H9 (cell line): Measurements from ENCODE around the gene TRPM8. TPM values are rescaled to one million over a fixed set of nuclear protein-coding genes. Genes with fewer than 3 reads are reported as not detected.

ENCODE experiments used
- DNase-seq: peaks from one replicate; pipeline ENCODE4 v3.0.0-alpha.2; 2017
- H2AFZ ChIP-seq: one replicate; pipeline ENCODE4 v1.6.1; 2013; ENCODE audit warnings: mild to moderate bottlenecking, low read length, control low read depth, moderate library complexity
- H2AK5ac ChIP-seq: 2 replicates; pipeline ENCODE4 v1.6.1; 2013; ENCODE audit warnings: low read length, control low read depth, mixed read lengths; ENCODE audit not compliant: insufficient read length
- H2BK120ac ChIP-seq: one replicate; pipeline ENCODE4 v1.6.1; 2013; ENCODE audit warnings: low read depth, mild to moderate bottlenecking, low read length, control low read depth, inconsistent platforms; ENCODE audit not compliant: poor library complexity, severe bottlenecking
- H2BK12ac ChIP-seq: 2 replicates; pipeline ENCODE4 v1.6.1; 2013; ENCODE audit warnings: low read length, control low read depth, mixed read lengths, low read depth; ENCODE audit not compliant: insufficient read length
- H2BK15ac ChIP-seq: 2 replicates; pipeline ENCODE4 v1.6.1; 2013; ENCODE audit warnings: low read depth, low read length, control low read depth
- H2BK20ac ChIP-seq: one replicate; pipeline ENCODE4 v1.6.1; 2013; ENCODE audit warnings: low read depth, mild to moderate bottlenecking, low read length, control low read depth, inconsistent platforms; ENCODE audit not compliant: poor library complexity, severe bottlenecking
- H2BK5ac ChIP-seq: 2 replicates; pipeline ENCODE4 v1.6.1; 2013; ENCODE audit warnings: low read length, control low read depth, mixed read lengths; ENCODE audit not compliant: insufficient read length
- H3K14ac ChIP-seq: 2 replicates; pipeline ENCODE4 v1.6.1; 2013; ENCODE audit warnings: low read length, control low read depth; ENCODE audit not compliant: insufficient read depth
- H3K18ac ChIP-seq: 2 replicates; pipeline ENCODE4 v1.6.1; 2013; ENCODE audit warnings: low read depth, mild to moderate bottlenecking, mixed read lengths, low read length, control low read depth; ENCODE audit not compliant: insufficient read length
- H3K23ac ChIP-seq: 2 replicates; pipeline ENCODE4 v1.6.1; 2013; ENCODE audit warnings: low read length, control low read depth, mixed read lengths, low read depth; ENCODE audit not compliant: insufficient read length
- H3K23me2 ChIP-seq: 2 replicates; pipeline ENCODE4 v1.6.1; 2013; ENCODE audit warnings: low read depth, mild to moderate bottlenecking, mixed read lengths, low read length, control low read depth; ENCODE audit not compliant: insufficient read length, poor library complexity, severe bottlenecking
- H3K27ac ChIP-seq: 2 replicates; pipeline ENCODE4 v1.5.1; 2013; ENCODE audit warnings: low read length, control low read depth, mixed read lengths, low read depth; ENCODE audit not compliant: insufficient read length
- H3K27me3 ChIP-seq: 2 replicates; pipeline ENCODE4 v1.6.1; 2013; ENCODE audit warnings: low read length, control low read depth, inconsistent platforms; ENCODE audit not compliant: insufficient read depth
- H3K4ac ChIP-seq: 2 replicates; pipeline ENCODE4 v1.6.1; 2013; ENCODE audit warnings: low read depth, mild to moderate bottlenecking, control low read depth, inconsistent platforms, low read length, moderate library complexity
- H3K4me1 ChIP-seq: 2 replicates; pipeline ENCODE4 v1.6.1; 2013; ENCODE audit warnings: low read length, control low read depth, inconsistent platforms; ENCODE audit not compliant: insufficient read depth
- H3K4me2 ChIP-seq: 2 replicates; pipeline ENCODE4 v1.6.1; 2013; ENCODE audit warnings: low read length, control low read depth, mixed read lengths; ENCODE audit not compliant: insufficient read length, insufficient read depth
- H3K56ac ChIP-seq: 2 replicates; pipeline ENCODE4 v1.6.1; 2013; ENCODE audit warnings: low read depth, mild to moderate bottlenecking, mixed read lengths, low read length, control low read depth; ENCODE audit not compliant: insufficient read length
- H3K79me1 ChIP-seq: 2 replicates; pipeline ENCODE4 v1.6.1; 2013; ENCODE audit warnings: low read depth, mild to moderate bottlenecking, moderate library complexity, low read length, control low read depth, inconsistent platforms; ENCODE audit not compliant: insufficient read depth, poor library complexity, severe bottlenecking
- H3K79me2 ChIP-seq: 2 replicates; pipeline ENCODE4 v1.6.1; 2013; ENCODE audit warnings: low read length, control low read depth, inconsistent platforms; ENCODE audit not compliant: insufficient read depth
- H3K9ac ChIP-seq: 2 replicates; pipeline ENCODE4 v1.6.1; 2013; ENCODE audit warnings: low read length, control low read depth, mixed read lengths; ENCODE audit not compliant: insufficient read length; ENCODE audit errors: extremely low read depth
- H3K9me3 ChIP-seq: one replicate; pipeline ENCODE4 v1.6.1; 2013; ENCODE audit warnings: low read depth, low read length, inconsistent platforms; ENCODE audit not compliant: control insufficient read depth
- H3T11ph ChIP-seq: one replicate; pipeline ENCODE4 v1.6.1; 2013; ENCODE audit warnings: mild to moderate bottlenecking, low read length, control low read depth, inconsistent platforms
- H4K20me1 ChIP-seq: one replicate; pipeline ENCODE4 v1.6.1; 2013; ENCODE audit not compliant: control insufficient read depth, insufficient read length, insufficient read depth
- H4K5ac ChIP-seq: 2 replicates; pipeline ENCODE4 v1.6.1; 2013; ENCODE audit warnings: low read depth, mild to moderate bottlenecking, mixed read lengths, low read length, control low read depth; ENCODE audit not compliant: insufficient read length
- H4K8ac ChIP-seq: replicated peaks from 2 replicates; pipeline ENCODE4 v1.6.1; 2013; ENCODE audit warnings: low read length, control low read depth, mixed read lengths, low read depth; ENCODE audit not compliant: insufficient read length
- H4K91ac ChIP-seq: 2 replicates; pipeline ENCODE4 v1.6.1; 2013; ENCODE audit warnings: low read depth, mild to moderate bottlenecking, moderate library complexity, mixed read lengths, low read length, control low read depth; ENCODE audit not compliant: insufficient read length
- H3K27ac Mint-ChIP-seq, 3 experiments: 2 replicates in 2 of 3; 3 replicates in 1 of 3; pipeline ENCODE4 v1.8.0; 2020 to 2021; ENCODE audit warnings: mixed read lengths in 3 of 3, mild to moderate bottlenecking in 1 of 3, moderate library complexity in 1 of 3
- H3K27me3 Mint-ChIP-seq: 2 replicates; pipeline ENCODE4 v1.8.0; 2021; ENCODE audit warnings: low read depth, mild to moderate bottlenecking, moderate library complexity, mixed read lengths
- H3K36me3 Mint-ChIP-seq, 3 experiments: 2 replicates in 2 of 3; 3 replicates in 1 of 3; pipeline ENCODE4 v1.8.0; 2020 to 2021; ENCODE audit warnings: low read depth in 3 of 3, mixed read lengths in 3 of 3; ENCODE audit not compliant: insufficient read depth in 1 of 3
- H3K4me1 Mint-ChIP-seq, 2 experiments: 2 replicates each; pipeline ENCODE4 v1.8.0; 2020; ENCODE audit warnings: mixed read lengths in 2 of 2
- H3K4me3 Mint-ChIP-seq, 2 experiments: 2 replicates in 1 of 2; 3 replicates in 1 of 2; pipeline ENCODE4 v1.8.0; 2020 to 2021; ENCODE audit warnings: mild to moderate bottlenecking in 2 of 2, mixed read lengths in 2 of 2, moderate library complexity in 1 of 2
- H3K9me3 Mint-ChIP-seq, 2 experiments: 2 replicates in 1 of 2; 3 replicates in 1 of 2; pipeline ENCODE4 v1.8.0; 2020; ENCODE audit warnings: mild to moderate bottlenecking in 2 of 2, mixed read lengths in 2 of 2, moderate library complexity in 1 of 2
- CTCF ChIP-seq: fragments of 200-600 bp; sonication (generic); conservative IDR thresholded peaks from 3 replicates; pipeline ENCODE4 v1.8.0; 2021; ENCODE audit warnings: antibody characterized with exemption, mild to moderate bottlenecking
- WGBS: extraction: QIAGEN DNeasy Blood & Tissue Kit; methylation state at CpG from one replicate; pipeline ENCODE4 v1.1.7; 2013; ENCODE audit warnings: missing lambda C conversion rate, low lambda C conversion rate, mixed read lengths; ENCODE audit not compliant: insufficient read length; ENCODE audit errors: extremely low coverage; 5-methylcytosine and 5-hydroxymethylcytosine counted together
- total RNA-seq: library from RNA; stranded (reverse); gene quantifications from 2 replicates; pipeline ENCODE4 v1.2.1, GENCODE V29; 2021

The TRPM8 gene
- total RNA-seq, 1 experiment from 2014 or later: 0.28 TPM

- Histone ChIP-seq H2BK20ac (no peak overlapping the region), H3K4ac (no peak overlapping the region), H2AK5ac (no peak overlapping the region), H2BK5ac (no peak overlapping the region), H3T11ph (no peak overlapping the region), H3K79me1 (no peaks in the 10 kb centered on the region), H2BK15ac (no peak overlapping the region), H3K4me1 (no peaks in the 10 kb centered on the region), H4K91ac (no peak overlapping the region), H4K5ac (no peak overlapping the region), H3K23ac (no peak overlapping the region), H3K4me2 (no peak overlapping the region), H3K27ac (no peak overlapping the region), H2BK12ac (no peak overlapping the region), H4K20me1 (no peaks in the 10 kb centered on the region), H3K14ac (no peak overlapping the region), H4K8ac (no peak overlapping the region), H3K56ac (no peak overlapping the region), H3K79me2 (no peaks in the 10 kb centered on the region), H2BK120ac (no peak overlapping the region), H3K27me3 (no peaks in the 10 kb centered on the region), H3K23me2 (no peaks in the 10 kb centered on the region), H3K18ac (no peak overlapping the region), H3K9me3 (no peaks in the 10 kb centered on the region), H3K9ac (no peak overlapping the region), H2AFZ (no peak overlapping the region)
- no CpG with 5 or more reads among the region's 2 CpGs for WGBS
- H3K4me1 Mint-ChIP-seq: no peaks in the 10 kb centered on the region
- DNase-seq: no peak
- H3K27me3 Mint-ChIP-seq: peaks cover 3% of the 10 kb centered on the region; the same call in 1 of the 2 replicates
- TF ChIP-seq CTCF: no peak
- peaks cover 0 to 4% (median 0%) of the 10 kb centered on the region in 3 experiments; a peak in 1 of 7 replicates for H3K36me3 Mint-ChIP-seq
- no peak overlapping the region for H3K4me3 Mint-ChIP-seq
- peaks cover 4 to 5% of the 10 kb centered on the region in 2 experiments; a peak in 3 of 5 replicates for H3K9me3 Mint-ChIP-seq
- H3K27ac Mint-ChIP-seq: no peak overlapping the region
Measured at GRCh38 chr2:234033885-234034284, 116.7 kb downstream of the TRPM8 start.
